Measurements from ENCODE around the gene IFITM5.

DNA sequence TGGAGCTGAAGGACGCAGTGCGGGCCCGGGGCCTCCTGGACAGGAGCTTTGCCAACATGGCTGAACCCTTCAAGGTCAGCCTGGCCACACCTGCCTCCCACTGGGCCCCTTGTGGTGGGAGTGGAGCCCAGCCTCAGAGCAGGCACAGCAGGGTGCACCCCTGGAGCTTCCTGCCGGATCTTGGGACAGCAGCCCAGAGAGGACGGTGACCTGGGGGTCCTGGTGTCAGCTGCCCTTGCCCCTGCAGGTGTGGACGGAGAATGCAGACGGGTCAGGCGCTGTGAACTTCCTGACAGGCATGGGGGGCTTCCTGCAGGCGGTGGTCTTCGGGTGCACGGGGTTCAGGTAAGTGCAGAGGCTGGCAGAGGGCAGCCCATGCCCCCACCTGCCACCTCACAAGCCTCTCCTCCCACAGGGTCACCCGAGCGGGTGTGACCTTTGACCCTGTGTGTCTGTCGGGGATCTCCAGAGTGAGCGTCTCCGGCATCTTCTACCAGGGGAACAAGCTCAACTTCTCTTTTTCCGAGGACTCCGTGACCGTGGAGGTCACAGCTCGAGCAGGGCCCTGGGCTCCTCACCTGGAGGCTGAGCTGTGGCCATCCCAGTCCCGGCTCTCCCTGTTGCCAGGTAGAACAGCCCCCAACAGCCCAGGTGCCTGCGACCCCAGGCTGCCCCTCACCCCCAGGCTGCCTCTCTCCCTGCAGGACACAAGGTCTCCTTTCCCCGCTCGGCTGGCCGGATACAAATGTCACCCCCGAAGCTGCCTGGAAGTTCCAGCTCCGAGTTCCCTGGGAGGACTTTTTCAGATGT, 5.3 kb downstream of the IFITM5 start:
- no peak for TF ChIP-seq POLR2A (IDR thresholded peaks at IDR 0.05)
- TF ChIP-seq CTCF (IDR thresholded peaks at IDR 0.05), result no peak
- no peak for TF ChIP-seq EP300 (IDR thresholded peaks at IDR 0.05)

Data from ovary (tissue), 3 donors.